Measurements from ENCODE around the gene CMTR1. TPM values are rescaled to one million over a fixed set of nuclear protein-coding genes. Genes with fewer than 3 reads are reported as not detected.

The CMTR1 gene
- total and polyA plus RNA-seq, 2 donors from 2014 or later = 17.3 to 35.6 TPM

DNA sequence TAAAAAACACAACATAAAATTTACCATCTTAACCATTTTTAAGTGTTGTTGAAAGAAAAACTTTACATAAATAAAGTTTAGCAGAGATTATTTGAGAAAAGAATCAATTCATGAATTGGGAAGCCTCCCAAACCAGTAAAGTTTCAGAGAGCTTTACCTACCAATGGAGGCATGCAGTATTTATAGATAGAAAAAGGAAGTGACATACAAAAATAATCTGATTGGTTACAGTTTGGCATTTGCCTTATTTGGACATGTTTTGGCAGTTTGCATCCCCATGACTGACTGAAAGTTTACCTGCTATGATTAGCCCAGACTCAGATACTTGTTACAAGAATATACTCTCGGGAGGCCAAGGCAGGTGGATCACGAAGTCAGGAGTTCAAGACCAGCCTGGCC lies 3.7 kb upstream of the CMTR1 start:
- TF ChIP-seq, protein P1, sequence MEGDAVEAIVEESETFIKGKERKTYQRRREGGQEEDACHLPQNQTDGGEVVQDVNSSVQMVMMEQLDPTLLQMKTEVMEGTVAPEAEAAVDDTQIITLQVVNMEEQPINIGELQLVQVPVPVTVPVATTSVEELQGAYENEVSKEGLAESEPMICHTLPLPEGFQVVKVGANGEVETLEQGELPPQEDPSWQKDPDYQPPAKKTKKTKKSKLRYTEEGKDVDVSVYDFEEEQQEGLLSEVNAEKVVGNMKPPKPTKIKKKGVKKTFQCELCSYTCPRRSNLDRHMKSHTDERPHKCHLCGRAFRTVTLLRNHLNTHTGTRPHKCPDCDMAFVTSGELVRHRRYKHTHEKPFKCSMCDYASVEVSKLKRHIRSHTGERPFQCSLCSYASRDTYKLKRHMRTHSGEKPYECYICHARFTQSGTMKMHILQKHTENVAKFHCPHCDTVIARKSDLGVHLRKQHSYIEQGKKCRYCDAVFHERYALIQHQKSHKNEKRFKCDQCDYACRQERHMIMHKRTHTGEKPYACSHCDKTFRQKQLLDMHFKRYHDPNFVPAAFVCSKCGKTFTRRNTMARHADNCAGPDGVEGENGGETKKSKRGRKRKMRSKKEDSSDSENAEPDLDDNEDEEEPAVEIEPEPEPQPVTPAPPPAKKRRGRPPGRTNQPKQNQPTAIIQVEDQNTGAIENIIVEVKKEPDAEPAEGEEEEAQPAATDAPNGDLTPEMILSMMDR (IDR thresholded peaks at IDR 0.05; ENCODE audit: borderline replicate concordance, extremely low read depth, insufficient read depth) = no peak
- intact Hi-C loops (cut with DNase I) = no loop called here

DNA sequence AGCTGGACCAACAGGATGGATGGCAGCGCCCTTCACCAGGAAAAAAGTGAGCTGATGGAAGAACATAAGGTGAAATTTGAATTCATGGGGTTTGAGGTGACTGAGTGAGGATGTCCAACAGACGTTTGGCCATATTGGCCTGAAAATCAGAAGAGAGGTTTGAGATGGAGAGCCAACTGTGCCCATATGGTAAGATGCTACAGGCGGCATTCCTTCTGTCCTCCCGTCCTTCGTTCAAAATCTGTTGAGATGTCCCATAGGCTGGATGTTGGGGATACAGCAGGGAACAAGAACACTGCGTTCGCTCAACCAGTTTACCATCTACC lies 468 bp upstream of the CMTR1 start:
- Histone ChIP-seq H3K9me3 (ENCODE audit: control insufficient read depth in 2 of 3, insufficient read depth in 1 of 3, low read length in 3 of 3) (no peaks in the 10 kb centered on the region), H3K9ac (ENCODE audit: low read length in 3 of 3) (peak overlapping the region; percentile 2 to 96 (median 63)), H3K27me3 (ENCODE audit: control insufficient read depth, insufficient read depth, low read length) (no peaks in the 10 kb centered on the region), H3K4me1 (ENCODE audit: control insufficient read depth in 2 of 3, insufficient read depth in 2 of 3, low read depth in 1 of 3, low read length in 3 of 3) (peaks cover 4 to 10% (median 9%) of the 10 kb centered on the region in 3 donors), H3K4me3 (ENCODE audit: low read length in 3 of 3) (peak overlapping the region; percentile 73 to 99 (median 85)), H3K36me3 (ENCODE audit: control insufficient read depth in 2 of 3, insufficient read depth in 3 of 3, low read length in 3 of 3) (peaks cover 4 to 11% (median 6%) of the 10 kb centered on the region in 3 donors), H3K27ac (ENCODE audit: low read depth in 2 of 2, low read length in 2 of 2) (peak overlapping the region; percentile 18 to 53)
- FAIRE-seq = no peak
- TF ChIP-seq, protein P1 (IDR thresholded peaks at IDR 0.05; ENCODE audit: borderline replicate concordance, extremely low read depth, insufficient read depth) = no peak
- intact Hi-C loops (cut with DNase I) = no loop called here
- no peak for DNase-seq

More for the DNA sequence above, 3.7 kb upstream of the CMTR1 start:
- Histone ChIP-seq H3K27ac (ENCODE audit: low read depth in 2 of 2, low read length in 2 of 2) (no peak overlapping the region), H3K36me3 (ENCODE audit: control insufficient read depth in 2 of 3, insufficient read depth in 3 of 3, low read length in 3 of 3) (no peaks in the 10 kb centered on the region), H3K9ac (ENCODE audit: low read length in 3 of 3) (no peak overlapping the region), H3K4me3 (ENCODE audit: low read length in 3 of 3) (no peak overlapping the region), H3K27me3 (ENCODE audit: control insufficient read depth, insufficient read depth, low read length) (no peaks in the 10 kb centered on the region), H3K9me3 (ENCODE audit: control insufficient read depth in 2 of 3, insufficient read depth in 1 of 3, low read length in 3 of 3) (no peaks in the 10 kb centered on the region), H3K4me1 (ENCODE audit: control insufficient read depth in 2 of 3, insufficient read depth in 2 of 3, low read depth in 1 of 3, low read length in 3 of 3) (peaks cover 4 to 8% (median 7%) of the 10 kb centered on the region in 3 donors)
- no peak for DNase-seq
- no peak for FAIRE-seq

DNA sequence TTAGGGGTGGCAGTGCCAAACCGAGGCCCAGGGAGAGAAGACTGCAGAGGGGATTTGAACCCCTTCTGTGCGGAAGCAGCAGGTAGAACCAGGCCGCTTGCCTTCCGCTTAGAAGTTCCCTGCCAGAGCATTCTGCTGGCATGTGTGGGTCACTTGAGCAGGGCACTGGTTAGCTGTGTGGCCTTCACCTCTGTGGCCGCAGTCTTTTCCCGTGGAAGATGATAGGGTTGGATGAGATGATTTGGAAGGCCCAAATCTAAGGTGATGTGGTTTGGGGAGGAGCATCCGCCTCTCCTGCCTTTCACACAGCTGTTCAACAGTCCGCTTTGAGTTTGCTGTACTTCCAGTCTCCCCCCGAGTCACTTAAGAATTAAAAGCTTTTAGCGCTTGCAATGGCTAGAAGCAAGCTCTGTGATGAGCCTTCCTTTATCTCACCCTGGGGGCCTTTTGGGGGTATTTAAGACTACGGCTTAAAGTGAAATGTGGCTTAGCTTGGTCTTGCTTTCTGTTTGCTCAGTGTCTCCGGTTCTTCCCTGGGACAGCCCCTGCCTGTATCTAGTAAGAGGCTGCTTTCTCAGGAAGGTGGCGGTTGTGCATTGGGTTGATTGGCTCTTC lies 743 bp downstream of the CMTR1 start:
- Histone ChIP-seq H3K27me3 (ENCODE audit: control insufficient read depth, insufficient read depth, low read length) (no peaks in the 10 kb centered on the region), H3K9ac (ENCODE audit: low read length in 3 of 3) (peak overlapping the region; percentile 38 to 96 (median 45)), H3K36me3 (ENCODE audit: control insufficient read depth in 2 of 3, insufficient read depth in 3 of 3, low read length in 3 of 3) (peaks cover 9 to 23% (median 16%) of the 10 kb centered on the region in 3 donors), H3K27ac (ENCODE audit: low read depth in 2 of 2, low read length in 2 of 2) (peak overlapping the region; percentile 45 to 53), H3K9me3 (ENCODE audit: control insufficient read depth in 2 of 3, insufficient read depth in 1 of 3, low read length in 3 of 3) (no peaks in the 10 kb centered on the region), H3K4me1 (ENCODE audit: control insufficient read depth in 2 of 3, insufficient read depth in 2 of 3, low read depth in 1 of 3, low read length in 3 of 3) (peaks cover 4 to 10% (median 9%) of the 10 kb centered on the region in 3 donors), H3K4me3 (ENCODE audit: low read length in 3 of 3) (peak overlapping the region; percentile 73 to 99 (median 85))
- DNase-seq = peak in 1 of 5 donors; percentile 8
- intact Hi-C loops (cut with DNase I) = no loop called here
- FAIRE-seq = no peak
- TF ChIP-seq, protein P1 (IDR thresholded peaks at IDR 0.05; ENCODE audit: borderline replicate concordance, extremely low read depth, insufficient read depth) = no peak
